Left ventricle myocardium superior (tissue), 1 donor: Measurements from ENCODE around the gene ITGA2B. TPM values are rescaled to one million over a fixed set of nuclear protein-coding genes. Genes with fewer than 3 reads are reported as not detected.

Source experiments
- ATAC-seq: fragments of 200-7000 bp; cut with Tn5 transposase; one replicate; pipeline ENCODE4 v1.9.1; 2020; ENCODE audit warnings: mild to moderate bottlenecking, moderate library complexity
- DNase-seq: peaks from one replicate; pipeline ENCODE4 v3.0.0-alpha.2; 2020
- intact Hi-C: fragments of 100-400 bp; cut with micrococcal nuclease; formaldehyde crosslinking; loops from one replicate; pipeline ENCODE4 v1.11.0; 2022
- long read RNA-seq: library from polyadenylated mRNA; unstranded; transcript quantifications from one replicate; pipeline ENCODE4 v2.0.0, GENCODE V29; 2021
- total RNA-seq: library from RNA; stranded (reverse); fragmentation: NEBNext Ultra II Directional; extraction: Animal tissue kit (Norgen Biotek cat#: 25700); gene quantifications from one replicate; pipeline ENCODE4 v1.2.1, GENCODE V29; 2021
- donor health status: DM: no; HTN: yes; CAD: no; lungs with severe emphysema.

ITGA2B gene
- total RNA-seq: 0.72 TPM
- long read RNA-seq: 0 reads

DNA sequence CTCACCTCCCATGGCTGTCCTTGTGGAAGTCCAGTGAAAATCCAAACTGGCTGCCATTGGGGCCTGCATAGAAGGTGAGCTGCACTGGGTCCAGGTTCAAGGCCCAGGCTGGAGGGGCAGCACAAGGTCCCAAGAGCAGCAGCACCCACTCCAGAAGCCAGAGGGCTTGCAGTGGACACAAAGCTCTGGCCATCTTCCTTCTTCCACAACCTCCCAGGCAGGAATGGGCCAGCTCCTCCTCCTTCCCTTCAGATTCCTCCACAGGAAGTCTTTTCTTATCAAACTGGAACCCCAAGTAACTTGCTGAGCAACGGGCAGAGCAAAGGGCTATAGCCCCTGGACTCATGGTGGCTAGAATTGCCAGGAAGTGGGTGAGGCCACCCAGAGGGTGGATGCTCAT is at the start of gene ITGA2B:
TSS of gene ITGA2B (minus strand) at position 369 of the 400 bp plus-strand sequence. CDS start at position 193, 176 bp downstream.
- ATAC-seq: no peak
- DNase-seq: no peak
- intact Hi-C loops: no loop called here

GRCh38 chr17:44439168-44439567 is 49.7 kb upstream of the ITGA2B start:
- DNase-seq (no peak), ATAC-seq (peak; percentile 41)
- intact Hi-C loops: no loop called here

DNA sequence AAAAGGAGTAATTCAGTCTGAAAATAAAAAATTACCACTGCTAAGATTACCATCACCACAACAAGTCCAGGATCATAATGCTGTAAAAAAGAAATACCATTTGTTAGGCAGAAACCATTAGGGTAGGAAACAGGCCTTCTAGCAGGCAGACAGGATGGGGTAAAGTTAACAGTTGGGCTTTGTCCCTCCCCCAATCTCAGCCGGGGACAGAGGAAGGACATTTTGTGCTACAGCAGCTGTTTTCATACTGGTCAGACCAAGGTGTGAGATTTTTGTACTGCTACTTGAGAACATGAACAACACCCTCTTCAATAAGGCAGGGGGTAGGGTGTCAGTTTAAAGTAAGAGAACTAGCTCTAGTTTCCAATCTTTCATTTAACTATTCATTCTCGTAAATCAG is 49.2 kb upstream of the ITGA2B start:
- DNase-seq (no peak), ATAC-seq (peak; percentile 95)
- intact Hi-C loops: no loop called here

DNA sequence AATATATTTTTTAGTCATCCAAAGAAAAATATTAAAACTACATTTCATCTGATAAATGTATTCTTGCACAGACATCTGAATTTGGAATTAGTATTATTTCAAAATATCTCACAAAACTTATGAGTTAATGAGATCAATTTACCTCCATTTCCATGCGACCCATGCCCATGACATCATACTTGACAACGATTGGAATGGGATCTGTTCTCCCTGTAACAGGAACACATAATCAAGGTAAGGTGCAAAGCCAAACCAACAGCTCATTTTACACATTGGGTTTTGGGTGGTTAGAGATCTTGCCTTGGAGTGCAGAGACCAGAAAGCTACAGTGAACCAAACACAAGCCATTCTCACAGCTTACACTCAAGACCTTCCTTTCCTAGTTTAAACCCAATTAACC is 46.9 kb upstream of the ITGA2B start:
- DNase-seq: no peak
- intact Hi-C loops: no loop called here
- no peak for ATAC-seq

GRCh38 chr17:44432254-44433157 is 43.1 kb upstream of the ITGA2B start:
- no peak for ATAC-seq
- intact Hi-C loops: no loop called here
- DNase-seq: no peak

- intact Hi-C loops: no loop called here
- ATAC-seq: no peak
- DNase-seq: no peak
These were observed 35.5 kb upstream of the ITGA2B start for GRCh38 chr17:44424828-44425461.

DNA sequence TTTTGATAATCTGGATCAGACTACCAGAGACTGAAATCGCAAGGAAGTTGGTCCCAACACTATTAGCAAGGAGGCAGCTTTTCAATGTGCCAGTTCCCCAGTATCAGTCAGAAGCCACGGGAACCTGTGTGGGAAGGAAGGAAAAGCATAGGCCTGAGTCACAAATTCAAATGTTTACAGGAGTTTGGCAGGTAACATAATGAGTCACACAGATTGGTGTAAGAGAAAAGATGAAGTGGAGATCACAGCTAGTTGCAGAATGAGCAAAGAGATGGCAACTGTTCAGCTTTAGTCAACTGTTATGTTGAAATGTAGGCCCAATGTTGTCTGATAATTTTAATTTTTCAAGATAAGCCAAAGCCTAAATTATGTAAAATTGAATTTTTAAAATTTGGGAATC is 28.1 kb upstream of the ITGA2B start:
- intact Hi-C loops: no loop called here
- ATAC-seq (no peak), DNase-seq (no peak)

- no peak for ATAC-seq
These were observed 27.3 kb upstream of the ITGA2B start for GRCh38 chr17:44416558-44417289.

DNA sequence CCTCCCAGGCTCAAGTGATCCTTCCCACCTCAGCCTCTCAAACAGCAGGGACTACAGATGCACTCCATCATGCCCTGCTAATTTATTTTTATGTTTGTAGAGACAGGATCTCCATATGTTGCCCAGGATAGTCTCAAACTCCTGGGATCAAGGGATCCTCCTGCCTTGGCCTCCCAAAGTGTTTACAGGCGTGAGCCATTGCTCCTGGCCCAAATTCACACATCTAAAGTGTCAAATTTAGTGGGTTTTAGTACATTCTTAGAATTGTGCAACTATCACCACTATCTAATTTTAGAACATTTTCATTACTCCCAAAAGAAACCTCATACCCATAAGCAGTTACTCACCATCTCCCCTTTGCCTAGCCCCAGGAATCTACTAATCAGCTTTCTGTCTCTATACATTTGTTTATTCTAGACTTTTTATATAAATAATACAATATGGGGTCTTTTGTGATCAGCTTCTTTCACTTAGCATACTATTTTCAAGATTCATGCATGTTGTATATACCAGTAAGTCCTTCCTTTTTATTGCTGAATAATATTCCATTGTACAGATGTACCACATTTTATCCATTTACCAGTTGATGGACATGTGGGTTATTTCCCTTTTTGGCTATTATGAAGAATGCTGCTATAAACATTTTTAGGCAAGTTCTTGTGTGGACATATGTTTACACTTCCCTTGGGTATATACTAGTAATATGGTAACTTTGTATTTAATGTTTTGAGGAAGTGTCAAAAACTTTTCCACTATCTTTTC is 25.1 kb upstream of the ITGA2B start:
- no peak for ATAC-seq
- intact Hi-C loops: no loop called here
- no peak for DNase-seq

More at GRCh38 chr17:44416558-44417289, 27.3 kb upstream of the ITGA2B start:
- DNase-seq: no peak
- intact Hi-C loops: no loop called here

- intact Hi-C loops: no loop called here
These were observed 20.0 kb upstream of the ITGA2B start for GRCh38 chr17:44409309-44410028.

GRCh38 chr17:44408786-44409185 is 19.3 kb upstream of the ITGA2B start:
- no peak for ATAC-seq
- intact Hi-C loops: no loop called here
- DNase-seq: no peak

More at GRCh38 chr17:44409309-44410028, 20.0 kb upstream of the ITGA2B start:
- DNase-seq: no peak
- no peak for ATAC-seq

GRCh38 chr17:44402564-44403172 is 13.2 kb upstream of the ITGA2B start:
- intact Hi-C loops: no loop called here
- ATAC-seq: no peak
- DNase-seq: no peak

- intact Hi-C loops: no loop called here
- DNase-seq (no peak), ATAC-seq (peak; percentile 34)
These were observed 10.9 kb upstream of the ITGA2B start for GRCh38 chr17:44400226-44400847.

GRCh38 chr17:44398692-44399691 is 9.5 kb upstream of the ITGA2B start:
- intact Hi-C loops: no loop called here
- DNase-seq (no peak), ATAC-seq (no peak)

DNA sequence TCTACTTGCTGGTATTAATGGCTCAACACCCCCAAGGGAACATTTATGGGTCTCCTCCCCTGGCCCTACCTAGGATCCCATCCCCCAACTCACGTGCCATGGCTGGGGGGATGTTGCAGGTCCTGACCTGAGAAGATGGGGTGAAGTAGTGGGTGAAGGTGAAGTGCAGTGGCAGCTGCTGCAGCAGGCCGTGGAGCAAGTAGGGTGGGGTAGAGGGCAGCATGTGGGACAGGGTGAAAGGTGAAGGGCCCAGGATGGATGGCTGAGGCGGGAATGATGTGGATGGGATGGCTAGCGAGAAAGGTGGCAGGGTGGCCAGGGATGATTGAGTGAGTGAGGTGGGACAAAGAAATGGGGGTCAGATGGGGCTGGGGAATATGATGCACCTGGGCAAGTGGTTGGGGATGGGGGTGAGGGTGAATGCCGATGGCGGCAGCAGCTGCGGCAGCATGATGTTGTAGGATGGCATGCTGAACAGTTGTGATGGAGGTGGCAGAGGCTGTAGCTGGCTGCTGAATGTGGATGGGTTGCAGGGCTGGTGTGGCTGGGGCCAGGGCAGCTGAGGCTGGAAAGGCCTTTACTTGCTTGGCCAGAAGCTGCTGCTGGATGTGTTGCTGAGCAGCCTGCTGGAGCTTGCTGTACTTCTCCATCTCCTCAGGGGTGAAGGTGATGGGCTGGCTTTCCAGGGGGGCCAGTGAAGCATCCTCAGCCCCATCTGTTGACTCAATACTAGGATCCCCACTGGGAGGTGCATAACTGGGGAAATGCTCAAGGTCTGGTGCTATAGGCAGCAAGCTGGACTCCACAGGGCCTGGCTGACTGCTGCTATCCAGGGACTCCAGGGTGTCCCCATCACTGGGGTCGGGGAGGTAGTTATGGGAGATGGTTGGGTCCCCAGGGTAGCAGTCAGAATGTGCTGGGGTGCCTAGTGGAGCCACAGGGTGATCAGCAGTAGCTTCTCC is 8.3 kb upstream of the ITGA2B start:
- no peak for DNase-seq
- no peak for ATAC-seq
- intact Hi-C loops: no loop called here
